Stimulated activated CD4-positive, alpha-beta T cell treated with anti-CD3 and anti-CD28 coated beads, Interleukin-12 subunit alpha, Interleukin-12 subunit beta, amount 100 ng/mL, for 4 hours (primary cell): ENCODE data around the gene BSPRY.
"Not testable (repeated sequence)": the region's sequence is repeated elsewhere in the genome, so short reads cannot be mapped to it uniquely, and the experiment has no call there.

Source experiments
- DNase-seq: peaks from one replicate; pipeline ENCODE4 v3.0.0-alpha.2; 2020

BSPRY gene

DNA sequence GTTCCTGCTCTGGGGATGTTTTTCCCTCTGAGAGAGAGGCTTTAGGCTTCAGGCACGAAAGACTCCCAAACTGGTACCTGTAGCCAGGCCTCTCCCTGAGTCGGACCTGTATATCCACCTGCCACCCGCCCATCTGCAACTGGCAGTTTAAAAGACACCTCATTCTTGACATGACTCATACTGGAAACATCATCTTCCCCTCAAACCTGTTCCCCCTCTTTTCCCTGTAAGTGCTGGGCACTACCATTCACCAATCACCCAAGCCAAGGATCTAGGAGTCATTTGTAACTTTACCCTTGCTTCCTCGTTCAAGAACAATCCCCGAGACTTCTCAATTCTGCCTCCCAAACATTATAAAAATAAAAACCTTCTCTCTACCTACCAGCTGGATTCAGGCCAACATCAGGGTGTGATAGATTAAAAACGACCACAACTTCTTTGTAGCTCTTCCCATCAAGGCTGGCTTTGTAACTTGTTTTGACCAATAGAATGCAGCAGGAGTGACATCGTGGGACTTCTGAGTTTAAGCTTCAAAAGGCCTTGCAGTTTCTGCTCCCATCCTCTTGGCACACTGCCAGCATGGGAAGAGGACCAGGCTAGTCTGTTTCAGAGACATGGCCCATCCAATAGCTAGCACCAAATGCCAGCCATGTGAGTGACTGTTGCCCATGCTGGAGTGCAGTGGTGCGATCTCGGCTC lies 7.5 kb upstream of the BSPRY start:
- DNase-seq, result no peak

DNA sequence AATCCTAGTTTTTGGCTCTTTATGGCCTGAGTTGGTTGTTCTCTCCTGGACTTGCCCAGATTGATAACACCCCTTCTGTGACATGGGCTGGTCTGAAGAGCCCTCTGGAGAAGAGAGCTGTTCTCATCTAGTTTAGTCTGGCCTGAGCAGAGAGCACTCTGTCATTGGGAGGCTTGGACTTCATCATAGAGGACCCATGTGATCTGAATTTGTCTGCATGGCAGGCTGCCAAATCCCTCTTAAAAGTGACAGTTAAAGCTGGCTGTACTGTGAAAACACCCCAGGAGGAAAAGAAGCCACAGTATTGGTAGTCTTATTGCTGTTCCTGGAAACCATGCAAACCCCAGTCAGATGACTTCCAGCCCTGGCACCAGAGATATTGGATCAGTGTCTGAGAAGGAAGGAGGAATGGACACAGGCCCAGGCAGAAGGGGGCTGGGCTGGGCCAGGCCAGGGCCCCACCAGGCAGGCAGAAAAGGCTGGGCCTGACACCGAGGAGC lies 5.6 kb upstream of the BSPRY start:
- no peak for DNase-seq

GRCh38 chr9:113345190-113345589 lies 4.2 kb upstream of the BSPRY start:
- no peak for DNase-seq

DNA sequence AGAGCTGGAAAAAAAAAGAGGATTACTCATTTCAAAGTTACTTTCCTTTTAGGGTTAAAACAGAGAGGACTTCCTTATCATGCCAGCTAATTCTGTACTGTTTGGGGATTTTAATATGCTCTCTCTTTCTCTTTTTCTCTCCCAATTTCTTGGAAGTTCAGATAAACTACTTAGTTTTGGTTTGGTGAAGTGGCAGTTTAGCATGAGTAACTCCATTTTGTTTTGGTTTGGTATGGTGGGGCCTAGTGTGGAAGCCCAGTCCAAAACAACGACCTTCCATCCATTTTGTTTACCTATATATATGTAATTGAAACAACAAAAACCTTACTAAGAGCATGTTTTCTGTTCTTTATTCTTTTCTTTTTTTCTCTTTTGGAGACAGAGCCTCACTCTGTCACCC lies 3.7 kb upstream of the BSPRY start:
- DNase-seq, result no peak

DNA sequence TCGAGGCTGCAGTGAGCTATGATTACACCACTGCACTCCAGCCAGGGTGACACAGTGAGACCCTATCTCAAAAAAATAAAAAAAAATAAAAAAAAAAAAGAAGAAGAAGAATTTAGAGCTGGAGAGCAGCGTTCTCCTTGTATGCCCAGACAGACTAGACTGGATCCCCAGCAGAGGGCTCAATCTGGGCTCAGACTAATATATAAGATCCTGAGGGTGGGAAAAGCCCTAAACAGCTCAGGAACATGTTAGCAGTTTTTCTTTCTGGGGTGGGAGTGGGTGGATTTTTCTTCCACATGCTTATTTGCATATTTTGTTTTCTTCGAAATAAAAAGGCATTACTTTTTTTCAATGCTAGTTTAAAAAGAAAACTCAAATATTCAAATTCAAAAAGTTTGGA lies 904 bp upstream of the BSPRY start:
- no peak for DNase-seq

DNA sequence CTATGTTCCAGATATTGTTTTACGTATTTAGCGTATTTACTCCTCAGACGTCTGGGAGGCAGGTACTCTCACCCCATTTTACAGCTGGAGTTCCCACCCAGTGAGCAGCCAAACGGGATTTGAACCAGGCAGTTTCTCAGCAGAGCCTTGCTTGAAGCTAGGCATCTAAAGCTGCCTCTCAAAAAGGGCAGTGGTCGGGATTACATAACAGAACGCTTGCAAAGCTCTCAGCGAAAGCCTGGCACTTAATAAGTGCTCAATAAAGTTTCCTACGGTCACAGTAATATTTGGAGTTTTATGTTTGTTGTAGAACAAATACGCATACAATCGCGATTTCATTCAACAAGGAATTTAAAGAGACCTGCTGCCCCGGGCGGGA lies 286 bp upstream of the BSPRY start:
- no peak for DNase-seq

GRCh38 chr9:113350107-113350661 lies 843 bp downstream of the BSPRY start:
- DNase-seq, result no peak

DNA sequence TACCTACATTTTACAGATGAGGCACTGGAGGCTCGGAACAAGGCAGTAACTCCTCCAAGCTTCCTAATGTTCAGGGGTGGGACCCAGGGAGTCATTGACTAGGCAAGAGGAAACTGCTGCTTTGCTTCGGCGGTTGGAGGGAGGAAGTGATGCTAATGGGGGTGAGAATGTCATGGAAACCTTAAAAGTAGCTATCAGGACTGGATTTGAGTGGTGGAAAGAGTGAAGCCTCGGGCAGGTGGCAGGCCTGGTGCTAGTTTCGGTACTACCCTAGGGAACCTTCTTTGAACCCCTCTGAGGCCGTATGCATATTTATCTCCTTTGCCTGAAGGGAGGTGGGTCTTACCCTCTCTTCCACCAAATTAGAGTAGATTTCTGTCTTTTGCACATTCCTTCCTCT lies 1.6 kb downstream of the BSPRY start:
- DNase-seq, result no peak

DNA sequence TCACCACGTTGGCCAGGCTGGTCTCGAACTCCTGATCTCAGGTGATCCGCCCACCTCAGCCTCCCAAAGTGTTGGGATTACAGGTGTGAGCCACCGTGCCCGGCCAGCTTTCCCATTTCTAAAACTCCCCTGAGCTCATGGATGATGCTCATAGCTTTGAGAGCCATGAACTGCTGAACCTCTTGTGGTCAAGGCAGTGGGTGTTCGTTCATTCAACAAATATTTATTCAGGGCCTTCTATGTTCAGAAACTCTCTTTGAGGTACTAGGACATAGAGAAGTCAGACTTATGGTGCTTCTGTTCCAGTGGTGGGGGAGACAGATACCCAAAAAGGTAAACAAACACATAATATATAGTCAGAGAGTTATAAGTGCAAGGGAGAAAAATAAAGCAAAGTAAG lies 2.7 kb downstream of the BSPRY start:
- DNase-seq, result no peak

- no peak for DNase-seq
Observed at GRCh38 chr9:113352411-113352810, 3.1 kb downstream of the BSPRY start.

DNA sequence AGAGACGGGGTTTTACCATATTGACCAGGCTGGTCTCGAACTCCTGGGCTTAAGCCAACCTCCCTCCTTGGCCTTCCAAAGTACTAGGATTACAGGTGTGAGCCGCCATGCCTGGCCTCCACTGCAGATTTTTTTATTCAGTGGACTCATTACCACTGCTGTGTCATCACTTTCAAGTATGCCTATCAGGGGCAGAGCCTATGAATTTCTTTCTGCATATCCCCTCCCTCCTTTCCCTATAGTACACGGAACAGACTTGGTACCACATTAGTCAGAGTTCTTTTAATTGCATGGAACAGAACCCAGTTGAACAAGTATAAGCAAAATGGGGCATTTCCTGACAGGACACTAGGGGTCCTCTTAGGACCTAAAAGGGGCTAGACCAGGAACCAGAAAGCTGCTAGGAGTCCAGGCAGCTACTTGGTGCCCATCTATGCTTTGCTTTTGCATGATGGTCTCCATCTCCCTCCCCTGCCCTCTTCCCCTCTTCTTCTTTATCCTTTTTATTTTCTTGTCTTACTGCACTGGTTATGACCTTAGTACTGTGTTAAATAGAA lies 5.8 kb downstream of the BSPRY start:
- no peak for DNase-seq

GRCh38 chr9:113356686-113357292 lies 7.4 kb downstream of the BSPRY start:
- no peak for DNase-seq

DNA sequence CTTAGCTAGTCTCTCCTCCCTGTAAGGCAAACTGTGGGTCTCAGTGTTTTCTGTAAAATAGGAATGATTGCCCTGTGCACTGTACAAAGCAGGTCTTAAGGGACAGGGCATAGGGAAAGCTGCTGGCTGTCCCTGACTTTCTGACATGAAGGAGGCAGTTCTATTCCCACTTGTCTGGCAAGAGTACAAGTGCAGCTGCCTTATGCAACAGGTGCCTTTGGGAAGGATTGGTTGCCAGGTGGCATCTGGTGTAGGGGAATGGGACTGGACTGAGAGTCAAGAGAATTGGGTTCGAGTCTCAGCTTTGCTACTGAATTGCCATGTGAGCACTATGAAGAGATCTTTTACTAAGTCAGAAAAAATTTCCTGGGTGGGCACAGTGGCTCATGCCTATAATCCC lies 10.0 kb downstream of the BSPRY start:
- no peak for DNase-seq

DNA sequence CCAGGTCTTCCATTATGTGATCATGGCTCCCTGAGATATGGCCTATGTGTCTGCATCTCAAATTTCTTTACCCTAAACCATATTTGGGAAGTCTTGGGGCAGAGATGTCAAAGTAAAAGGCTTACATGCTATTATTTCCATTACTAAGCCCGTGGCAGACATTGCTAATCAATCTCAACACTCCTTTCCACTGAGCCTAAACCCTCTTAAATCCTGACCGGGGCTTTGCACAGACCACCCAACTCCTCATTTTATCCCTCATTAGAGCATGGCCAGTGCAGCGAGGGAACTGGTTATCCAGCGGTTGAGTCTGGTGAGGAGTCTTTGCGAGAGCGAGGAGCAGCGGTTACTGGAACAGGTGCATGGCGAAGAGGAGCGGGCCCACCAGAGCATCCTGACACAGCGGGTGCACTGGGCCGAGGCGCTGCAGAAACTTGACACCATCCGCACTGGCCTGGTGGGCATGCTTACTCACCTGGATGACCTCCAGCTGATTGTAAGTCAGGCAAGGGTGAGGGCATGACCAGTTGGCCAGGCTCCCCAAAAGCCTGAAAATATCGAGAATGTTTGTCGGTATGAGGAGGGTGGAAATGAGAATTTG lies 11.0 kb downstream of the BSPRY start:
- no peak for DNase-seq

DNA sequence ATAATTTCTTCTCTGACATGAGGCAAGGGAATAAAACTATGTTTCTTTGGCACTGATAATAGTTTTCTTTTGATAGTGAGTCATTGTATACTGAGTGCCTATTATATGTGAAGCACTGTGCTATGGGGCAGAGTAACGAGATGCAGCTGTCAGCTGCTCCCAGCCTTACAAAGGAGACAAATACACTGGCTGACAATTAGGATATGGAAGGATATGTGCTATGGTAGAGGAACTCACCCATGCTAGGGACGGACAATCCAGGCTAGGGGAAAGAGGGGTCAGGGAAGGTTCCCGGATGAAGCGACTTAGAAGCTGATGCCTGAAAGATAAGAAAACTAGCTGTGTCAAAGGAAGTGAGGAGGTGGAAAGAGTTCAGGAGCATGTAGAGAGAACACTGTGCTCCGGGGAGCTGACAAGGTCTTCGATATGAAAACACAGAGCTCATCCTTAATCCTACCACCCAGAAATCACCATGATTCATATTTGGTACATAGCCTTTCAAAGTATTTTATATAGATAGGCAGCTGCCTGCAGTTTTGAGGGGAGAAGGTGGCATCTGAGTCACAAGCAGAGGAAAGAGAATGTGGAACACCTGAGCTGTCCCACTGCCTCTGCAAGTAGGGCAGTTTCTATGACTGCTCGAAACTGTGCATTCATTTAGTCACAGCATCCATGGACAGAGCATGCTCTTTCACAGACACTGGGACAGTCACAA lies 12.1 kb downstream of the BSPRY start:
- no peak for DNase-seq

GRCh38 chr9:113363336-113363735 lies 14.0 kb downstream of the BSPRY start:
- DNase-seq, result no peak

DNA sequence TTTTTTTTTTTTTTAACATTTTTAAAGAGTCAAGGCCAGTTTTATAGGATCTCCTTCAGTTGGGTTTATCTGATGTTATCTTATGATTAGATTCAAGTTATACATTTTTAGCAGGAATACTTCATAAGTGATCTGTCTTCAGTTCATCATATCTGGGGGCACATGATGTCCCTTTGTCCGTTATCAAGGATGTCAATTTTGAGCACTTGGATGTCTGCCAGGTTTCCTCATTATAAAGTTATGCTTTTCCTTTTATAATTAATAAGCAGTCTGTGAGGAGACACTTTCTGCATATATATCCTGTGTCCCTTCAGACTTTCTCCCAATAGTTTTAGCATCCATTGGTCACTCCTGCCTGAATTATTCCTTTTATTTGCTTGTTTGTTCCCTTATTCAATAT lies 15.6 kb downstream of the BSPRY start:
- no peak for DNase-seq

DNA sequence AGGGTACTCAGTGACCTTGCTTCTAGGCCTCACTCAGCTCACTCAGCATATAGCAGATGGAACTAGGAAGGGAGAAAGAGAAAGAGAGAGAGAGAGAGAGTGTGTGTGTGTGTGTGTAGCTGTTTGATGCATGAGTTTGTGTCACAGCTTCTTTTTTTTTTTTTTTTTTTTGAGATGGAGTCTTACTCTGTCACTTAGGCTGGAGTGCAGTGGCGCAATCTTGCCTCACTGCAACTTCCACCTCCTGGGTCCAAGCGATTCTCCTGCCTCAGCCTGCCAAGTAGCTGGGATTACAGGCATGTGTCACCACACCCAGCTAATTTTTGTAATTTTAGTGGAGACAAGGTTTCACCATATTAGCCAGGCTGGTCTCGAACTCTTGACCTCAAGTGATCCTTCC lies 16.3 kb downstream of the BSPRY start:
- not testable (repeated sequence) for DNase-seq

GRCh38 chr9:113368348-113368981 lies 19.1 kb downstream of the BSPRY start:
- no peak for DNase-seq

DNA sequence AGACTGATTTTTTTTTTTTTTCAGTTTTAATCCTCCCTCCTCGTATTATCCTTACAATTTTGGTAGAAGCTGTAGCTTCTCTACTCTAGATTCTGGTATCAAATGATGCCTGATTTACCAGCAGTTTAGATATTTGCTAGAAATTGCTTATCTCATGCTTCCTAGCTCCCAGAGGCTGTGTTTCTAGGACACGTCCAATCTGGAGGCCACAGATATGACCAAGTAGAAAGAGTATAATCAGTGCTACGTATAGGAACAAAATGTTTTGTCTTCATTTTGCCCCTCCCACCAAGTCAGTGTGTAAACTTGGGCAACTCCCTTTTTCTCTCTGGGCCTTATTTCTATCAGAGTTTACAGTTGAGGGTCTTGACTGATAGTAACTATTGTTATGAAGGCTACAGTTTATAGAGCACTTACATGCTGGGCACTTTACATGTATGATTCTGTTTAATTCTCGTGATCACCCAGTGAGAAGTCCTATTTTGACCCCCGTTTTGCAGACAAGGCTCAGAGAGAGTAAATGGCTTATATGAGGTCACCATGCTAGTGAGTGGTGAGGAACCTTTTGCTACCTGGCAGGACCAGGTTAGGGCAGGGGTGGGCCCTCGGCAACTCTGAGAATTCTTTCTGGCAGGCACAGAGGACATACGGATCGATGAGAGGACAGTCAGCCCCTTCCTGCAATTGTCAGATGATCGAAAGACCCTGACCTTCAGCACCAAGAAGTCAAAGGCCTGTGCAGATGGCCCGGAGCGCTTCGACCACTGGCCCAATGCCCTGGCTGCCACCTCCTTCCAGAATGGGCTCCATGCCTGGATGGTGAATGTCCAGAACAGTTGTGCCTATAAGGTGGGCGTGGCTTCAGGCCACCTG lies 19.9 kb downstream of the BSPRY start:
- no peak for DNase-seq

DNA sequence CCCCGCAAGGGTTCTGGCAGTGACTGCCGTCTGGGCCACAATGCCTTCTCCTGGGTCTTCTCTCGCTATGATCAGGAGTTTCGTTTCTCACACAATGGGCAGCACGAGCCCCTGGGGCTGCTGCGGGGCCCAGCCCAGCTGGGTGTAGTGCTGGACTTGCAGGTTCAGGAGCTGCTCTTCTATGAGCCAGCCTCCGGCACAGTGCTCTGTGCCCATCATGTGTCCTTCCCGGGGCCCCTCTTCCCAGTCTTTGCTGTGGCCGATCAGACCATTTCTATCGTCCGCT lies 20.5 kb downstream of the BSPRY start:
- DNase-seq, result no peak

- no peak for DNase-seq
Observed at GRCh38 chr9:113370806-113371325, 21.5 kb downstream of the BSPRY start.
